ENCODE results near the gene CNGA2.

DNA sequence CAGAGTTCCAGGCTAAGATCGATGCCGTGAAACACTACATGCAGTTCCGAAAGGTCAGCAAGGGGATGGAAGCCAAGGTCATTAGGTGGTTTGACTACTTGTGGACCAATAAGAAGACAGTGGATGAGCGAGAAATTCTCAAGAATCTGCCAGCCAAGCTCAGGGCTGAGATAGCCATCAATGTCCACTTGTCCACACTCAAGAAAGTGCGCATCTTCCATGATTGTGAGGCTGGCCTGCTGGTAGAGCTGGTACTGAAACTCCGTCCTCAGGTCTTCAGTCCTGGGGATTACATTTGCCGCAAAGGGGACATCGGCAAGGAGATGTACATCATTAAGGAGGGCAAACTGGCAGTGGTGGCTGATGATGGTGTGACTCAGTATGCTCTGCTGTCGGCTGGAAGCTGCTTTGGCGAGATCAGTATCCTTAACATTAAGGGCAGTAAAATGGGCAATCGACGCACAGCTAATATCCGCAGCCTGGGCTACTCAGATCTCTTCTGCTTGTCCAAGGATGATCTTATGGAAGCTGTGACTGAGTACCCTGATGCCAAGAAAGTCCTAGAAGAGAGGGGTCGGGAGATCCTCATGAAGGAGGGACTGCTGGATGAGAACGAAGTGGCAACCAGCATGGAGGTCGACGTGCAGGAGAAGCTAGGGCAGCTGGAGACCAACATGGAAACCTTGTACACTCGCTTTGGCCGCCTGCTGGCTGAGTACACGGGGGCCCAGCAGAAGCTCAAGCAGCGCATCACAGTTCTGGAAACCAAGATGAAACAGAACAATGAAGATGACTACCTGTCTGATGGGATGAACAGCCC lies 9.3 kb downstream of the CNGA2 start:
- TF ChIP-seq, protein P1, sequence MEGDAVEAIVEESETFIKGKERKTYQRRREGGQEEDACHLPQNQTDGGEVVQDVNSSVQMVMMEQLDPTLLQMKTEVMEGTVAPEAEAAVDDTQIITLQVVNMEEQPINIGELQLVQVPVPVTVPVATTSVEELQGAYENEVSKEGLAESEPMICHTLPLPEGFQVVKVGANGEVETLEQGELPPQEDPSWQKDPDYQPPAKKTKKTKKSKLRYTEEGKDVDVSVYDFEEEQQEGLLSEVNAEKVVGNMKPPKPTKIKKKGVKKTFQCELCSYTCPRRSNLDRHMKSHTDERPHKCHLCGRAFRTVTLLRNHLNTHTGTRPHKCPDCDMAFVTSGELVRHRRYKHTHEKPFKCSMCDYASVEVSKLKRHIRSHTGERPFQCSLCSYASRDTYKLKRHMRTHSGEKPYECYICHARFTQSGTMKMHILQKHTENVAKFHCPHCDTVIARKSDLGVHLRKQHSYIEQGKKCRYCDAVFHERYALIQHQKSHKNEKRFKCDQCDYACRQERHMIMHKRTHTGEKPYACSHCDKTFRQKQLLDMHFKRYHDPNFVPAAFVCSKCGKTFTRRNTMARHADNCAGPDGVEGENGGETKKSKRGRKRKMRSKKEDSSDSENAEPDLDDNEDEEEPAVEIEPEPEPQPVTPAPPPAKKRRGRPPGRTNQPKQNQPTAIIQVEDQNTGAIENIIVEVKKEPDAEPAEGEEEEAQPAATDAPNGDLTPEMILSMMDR (IDR thresholded peaks at IDR 0.05) = no peak
- no peak for TF ChIP-seq POLR2A (IDR thresholded peaks at IDR 0.05)
